SK-N-SH (cell line): ENCODE results near the gene CEP95. TPM values are rescaled to one million over a fixed set of nuclear protein-coding genes. Genes with fewer than 3 reads are reported as not detected.

Experiments used
- CTCF ChIA-PET: fragments of 300-600, 350-600 bp; formaldehyde crosslinking; extraction: SDS; loops from one replicate; lab custom pipeline; 2021; lab: Yijun Ruan, JAX
- POLR2A ChIA-PET: fragments of 350-600 bp; sonication (Branson Sonifier 250); formaldehyde crosslinking; extraction: SDS; loops from one replicate; lab custom pipeline; 2020; ENCODE audit warnings: antibody characterized with exemption, inconsistent platforms; lab: Yijun Ruan, JAX
- DNase-seq: peaks from one replicate; pipeline ENCODE4 v3.0.0; 2012
- H2AFZ ChIP-seq: fragments of 200-600 bp; sonication (generic); 2 replicates; pipeline ENCODE4 v1.8.1; 2016; ENCODE audit warnings: antibody characterized with exemption, mild to moderate bottlenecking, low read depth
- H3F3A ChIP-seq: fragments of 200-600 bp; sonication (generic); replicated peaks from 2 replicates; pipeline ENCODE3; 2016; ENCODE audit warnings: antibody characterized with exemption, mild to moderate bottlenecking; ENCODE audit not compliant: insufficient read depth
- H3K27ac ChIP-seq, 2 experiments: fragments of 200-500 bp in 1 of 2; fragments of 200-600 bp in 1 of 2; sonication (Bioruptor generic) in 1 of 2; sonication (generic), shearing (Covaris generic) in 1 of 2; 2 replicates each; pipeline versions ENCODE4 v1.5.1 to v1.6.1; 2014 to 2016; ENCODE audit warnings: low read depth in 2 of 2, inconsistent platforms in 1 of 2, low read length in 1 of 2, mild to moderate bottlenecking in 1 of 2, mixed read lengths in 1 of 2
- H3K27me3 ChIP-seq: fragments of 200-600 bp; sonication (generic), shearing (Covaris generic); 2 replicates; pipeline ENCODE4 v1.6.1; 2016; ENCODE audit warnings: mixed run types; ENCODE audit not compliant: insufficient read depth
- H3K36me3 ChIP-seq, 2 experiments: fragments of 200-500 bp in 1 of 2; fragments of 200-600 bp in 1 of 2; sonication (Bioruptor generic) in 1 of 2; sonication (generic) in 1 of 2; replicated peaks in 1 of 2; 2 replicates each; pipeline versions ENCODE3 to v1.5.1; 2014 to 2016; ENCODE audit warnings: low read length in 1 of 2, mild to moderate bottlenecking in 1 of 2; ENCODE audit not compliant: insufficient read depth in 2 of 2, control insufficient read depth in 1 of 2
- H3K4me1 ChIP-seq, 2 experiments: fragments of 200-500 bp in 1 of 2; fragments of 200-600 bp in 1 of 2; sonication (Bioruptor generic) in 1 of 2; sonication (generic), shearing (Covaris generic) in 1 of 2; 2 replicates each; pipeline versions ENCODE4 v1.5.1 to v1.6.1; 2014 to 2016; ENCODE audit warnings: low read depth in 1 of 2, low read length in 1 of 2, mixed run types in 1 of 2; ENCODE audit not compliant: insufficient read depth in 2 of 2, control insufficient read depth in 1 of 2
- H3K4me2 ChIP-seq: fragments of 200-600 bp; sonication (generic), shearing (Covaris generic); 2 replicates; pipeline ENCODE4 v1.6.1; 2017; ENCODE audit warnings: mixed run types
- H3K4me3 ChIP-seq, 2 experiments: fragments of 200-500 bp in 1 of 2; fragments of 200-600 bp in 1 of 2; sonication (Bioruptor generic) in 1 of 2; sonication (generic), shearing (Covaris generic) in 1 of 2; 2 replicates each; pipeline versions ENCODE4 v1.5.1 to v1.8.1; 2014 to 2016; ENCODE audit warnings: low read depth in 2 of 2, inconsistent platforms in 1 of 2, low read length in 1 of 2, mild to moderate bottlenecking in 1 of 2, mixed read lengths in 1 of 2, moderate library complexity in 1 of 2
- H3K79me2 ChIP-seq: fragments of 200-600 bp; sonication (generic); 2 replicates; pipeline ENCODE4 v1.8.1; 2017; ENCODE audit warnings: mild to moderate bottlenecking; ENCODE audit not compliant: insufficient read depth
- H3K9ac ChIP-seq: fragments of 200-600 bp; sonication (generic); 2 replicates; pipeline ENCODE4 v1.6.1; 2017; ENCODE audit warnings: mixed run types
- H3K9me2 ChIP-seq: fragments of 200-600 bp; sonication (generic); 2 replicates; pipeline ENCODE4 v1.6.1; 2017; ENCODE audit warnings: mixed run types
- H3K9me3 ChIP-seq: fragments of 200-600 bp; sonication (generic); 2 replicates; pipeline ENCODE4 v1.6.1; 2017; ENCODE audit warnings: mixed run types, mild to moderate bottlenecking, moderate library complexity
- H4K20me1 ChIP-seq: fragments of 200-600 bp; sonication (generic); 2 replicates; pipeline ENCODE4 v1.6.1; 2017; ENCODE audit warnings: mild to moderate bottlenecking, mixed run types; ENCODE audit not compliant: insufficient read depth
- CHD2 ChIP-seq: fragments of 150-350 bp; IDR thresholded peaks from 2 replicates; pipeline ENCODE4 v1.6.1; 2018; ENCODE audit warnings: low read length; ENCODE audit not compliant: partially characterized antibody
- EP300 ChIP-seq, 2 experiments: IDR thresholded peaks; 2 replicates each; pipeline versions ENCODE4 v1.4.0 to v1.6.1; 2012; ENCODE audit warnings: borderline replicate concordance in 1 of 2, low read depth in 1 of 2, low read length in 1 of 2
- EZH2phosphoT487 ChIP-seq: fragments of 200-600 bp; sonication (generic); IDR thresholded peaks from 2 replicates; pipeline ENCODE4 v1.6.1; 2017; ENCODE audit warnings: low read depth, mixed run types, mild to moderate bottlenecking, antibody characterized with exemption, moderate library complexity, borderline replicate concordance
- FOSL2 ChIP-seq: IDR thresholded peaks from 2 replicates; pipeline ENCODE4 v1.4.0; 2012; ENCODE audit warnings: low read depth, mild to moderate bottlenecking, moderate library complexity, borderline replicate concordance
- MEF2A ChIP-seq: IDR thresholded peaks from 2 replicates; pipeline ENCODE4 v1.4.0; 2012; ENCODE audit warnings: low read depth, borderline replicate concordance
- MXI1 ChIP-seq: IDR thresholded peaks from 2 replicates; pipeline ENCODE4 v1.6.1; 2012; ENCODE audit warnings: mild to moderate bottlenecking, low read depth, low read length, improper control_type of control experiment
- NFIC ChIP-seq: IDR thresholded peaks from 2 replicates; pipeline ENCODE4 v1.4.0; 2012; ENCODE audit warnings: borderline replicate concordance
- RAD21 ChIP-seq: IDR thresholded peaks from 2 replicates; pipeline ENCODE4 v1.6.1; 2012; ENCODE audit warnings: mild to moderate bottlenecking, low read length
- RFX5 ChIP-seq: IDR thresholded peaks from 2 replicates; pipeline ENCODE4 v1.6.1; 2012; ENCODE audit warnings: mild to moderate bottlenecking, improper control_type of control experiment, low read length
- SIN3A ChIP-seq: IDR thresholded peaks from 2 replicates; pipeline ENCODE4 v1.6.1; 2012; ENCODE audit warnings: low read depth, mild to moderate bottlenecking, low read length, moderate library complexity, borderline replicate concordance
- SMC3 ChIP-seq: IDR thresholded peaks from 2 replicates; pipeline ENCODE4 v1.6.1; 2012; ENCODE audit warnings: low read depth, low read length, improper control_type of control experiment
- YY1 ChIP-seq: IDR thresholded peaks from 2 replicates; pipeline ENCODE4 v1.4.0; 2012; ENCODE audit warnings: low read depth, mild to moderate bottlenecking
- WGBS: methylation state at CpG from one replicate; pipeline ENCODE4 v1.1.6; 2017; ENCODE audit warnings: low lambda C conversion rate; 5-methylcytosine and 5-hydroxymethylcytosine counted together
- polyA plus RNA-seq, 3 experiments: library from polyadenylated mRNA; depleted of rRNA; stranded (reverse); fragments of >200 nt; gene quantifications; 2 replicates each; pipeline ENCODE4 v1.2.3, GENCODE V29; 2012
- TF ChIP-seq, protein P1 (sequence below): IDR thresholded peaks from 2 replicates; pipeline ENCODE4 v1.4.0; 2012; ENCODE audit warnings: low read depth, borderline replicate concordance
- TF ChIP-seq, protein P2 (sequence below): IDR thresholded peaks from 2 replicates; pipeline ENCODE4 v1.4.0; 2012; ENCODE audit warnings: low read depth, borderline replicate concordance
- TF ChIP-seq, protein P3 (sequence below): fragments of 150-350 bp; IDR thresholded peaks from 2 replicates; pipeline ENCODE4 v1.6.1; 2016; ENCODE audit warnings: mild to moderate bottlenecking, low read depth, low read length
- TF ChIP-seq, protein P4 (sequence below): IDR thresholded peaks from 2 replicates; pipeline ENCODE4 v1.4.0; 2012; ENCODE audit warnings: low read depth

The CEP95 gene
- polyA plus RNA-seq, 1 of the 3 experiments (the other 2 are of a cell fraction) = 30.8 TPM

DNA sequence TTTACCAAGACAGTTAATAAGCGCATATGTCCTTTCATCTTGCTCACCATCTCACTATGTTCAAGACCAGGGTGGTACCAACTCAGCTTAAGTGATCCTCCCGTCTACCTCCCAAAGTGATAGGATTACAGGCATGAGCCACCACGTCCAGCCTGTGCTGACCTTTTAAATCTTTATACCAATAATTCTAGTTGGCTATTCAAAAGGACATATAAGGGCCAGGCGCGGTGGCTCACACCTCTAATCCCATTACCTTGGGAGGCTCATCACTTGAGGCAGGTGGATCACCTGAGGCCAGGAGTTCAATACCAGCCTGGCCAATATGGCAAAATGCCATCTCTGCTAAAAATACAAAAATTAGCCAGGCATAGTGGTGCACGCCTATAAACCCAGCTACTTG, 2.4 kb downstream of the CEP95 start:
- peaks cover 17% of the 10 kb centered on the region for H3F3A ChIP-seq
- no peak overlapping the region for H3K9ac ChIP-seq
- no peaks in the 10 kb centered on the region for H3K27me3 ChIP-seq
- peaks cover 65 to 67% of the 10 kb centered on the region in 2 experiments for H3K36me3 ChIP-seq
- H3K79me2 ChIP-seq = peaks cover 93% of the 10 kb centered on the region
- DNase-seq = no peak
- peaks cover 43% of the 10 kb centered on the region for H4K20me1 ChIP-seq
- no peak overlapping the region for H3K27ac ChIP-seq
- H3K4me2 ChIP-seq = peak overlapping the region; percentile 20; the same call in 1 of the 2 replicates
- no peaks in the 10 kb centered on the region for H3K9me3 ChIP-seq
- 94% methylated on average over 6 of the region's 6 CpGs for WGBS
- peaks cover 8 to 11% of the 10 kb centered on the region in 2 experiments; a peak in 2 of 4 replicates for H3K4me1 ChIP-seq
- CTCF ChIA-PET = interaction anchor here (1.6 to 1.8 kb wide), 2 partner anchors 11 to 44 kb away, joined by 3 to 9 read pairs; partner anchors contain the start of gene POLG2
- H3K9me2 ChIP-seq = no peaks in the 10 kb centered on the region
- H3K4me3 ChIP-seq = no peak overlapping the region
- POLR2A ChIA-PET = no interaction called here
- no peak overlapping the region for H2AFZ ChIP-seq
- TF ChIP-seq SMC3 (no peak), FOSL2 (no peak), RFX5 (no peak), MEF2A (no peak), MXI1 (no peak), RAD21 (no peak), EZH2phosphoT487 (no peak), SIN3A (no peak)
- TF ChIP-seq, protein P1, sequence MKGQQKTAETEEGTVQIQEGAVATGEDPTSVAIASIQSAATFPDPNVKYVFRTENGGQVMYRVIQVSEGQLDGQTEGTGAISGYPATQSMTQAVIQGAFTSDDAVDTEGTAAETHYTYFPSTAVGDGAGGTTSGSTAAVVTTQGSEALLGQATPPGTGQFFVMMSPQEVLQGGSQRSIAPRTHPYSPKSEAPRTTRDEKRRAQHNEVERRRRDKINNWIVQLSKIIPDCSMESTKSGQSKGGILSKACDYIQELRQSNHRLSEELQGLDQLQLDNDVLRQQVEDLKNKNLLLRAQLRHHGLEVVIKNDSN = no peak
- TF ChIP-seq, protein P2, sequence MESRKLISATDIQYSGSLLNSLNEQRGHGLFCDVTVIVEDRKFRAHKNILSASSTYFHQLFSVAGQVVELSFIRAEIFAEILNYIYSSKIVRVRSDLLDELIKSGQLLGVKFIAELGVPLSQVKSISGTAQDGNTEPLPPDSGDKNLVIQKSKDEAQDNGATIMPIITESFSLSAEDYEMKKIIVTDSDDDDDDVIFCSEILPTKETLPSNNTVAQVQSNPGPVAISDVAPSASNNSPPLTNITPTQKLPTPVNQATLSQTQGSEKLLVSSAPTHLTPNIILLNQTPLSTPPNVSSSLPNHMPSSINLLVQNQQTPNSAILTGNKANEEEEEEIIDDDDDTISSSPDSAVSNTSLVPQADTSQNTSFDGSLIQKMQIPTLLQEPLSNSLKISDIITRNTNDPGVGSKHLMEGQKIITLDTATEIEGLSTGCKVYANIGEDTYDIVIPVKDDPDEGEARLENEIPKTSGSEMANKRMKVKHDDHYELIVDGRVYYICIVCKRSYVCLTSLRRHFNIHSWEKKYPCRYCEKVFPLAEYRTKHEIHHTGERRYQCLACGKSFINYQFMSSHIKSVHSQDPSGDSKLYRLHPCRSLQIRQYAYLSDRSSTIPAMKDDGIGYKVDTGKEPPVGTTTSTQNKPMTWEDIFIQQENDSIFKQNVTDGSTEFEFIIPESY = no peak

DNA sequence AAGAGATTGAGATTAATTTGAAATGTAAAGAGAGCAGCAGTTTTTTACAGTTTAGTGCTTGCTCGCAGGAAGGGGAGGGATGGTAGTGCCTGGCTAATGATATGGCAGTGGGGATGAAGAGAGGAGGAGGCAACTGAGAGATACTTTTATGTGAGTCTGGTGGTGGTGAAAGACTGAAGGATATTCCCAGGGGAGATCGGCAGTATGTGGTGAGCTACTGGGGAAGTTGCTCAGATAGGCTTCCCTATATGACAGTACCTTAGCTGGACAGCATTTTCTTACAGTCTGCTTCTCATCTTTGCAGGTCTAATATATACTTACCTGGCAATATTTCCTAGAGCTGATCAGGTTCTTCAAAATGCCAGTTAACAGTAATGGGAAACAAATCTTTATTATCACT, 8.6 kb downstream of the CEP95 start:
- Histone ChIP-seq H4K20me1 (peaks cover 4% of the 10 kb centered on the region), H3K9me2 (no peaks in the 10 kb centered on the region), H3K9me3 (no peaks in the 10 kb centered on the region), H3K9ac (no peak overlapping the region), H3F3A (peaks cover 9% of the 10 kb centered on the region), H3K79me2 (peaks cover 67% of the 10 kb centered on the region), H3K4me3 (no peak overlapping the region), H3K4me2 (no peak overlapping the region), H3K27me3 (no peaks in the 10 kb centered on the region), H3K36me3 (peaks cover 93 to 96% of the 10 kb centered on the region in 2 experiments), H3K4me1 (no peaks in the 10 kb centered on the region; a peak in 1 of 4 replicates), H2AFZ (no peak overlapping the region), H3K27ac (no peak overlapping the region)
- no peak for DNase-seq
- ChIA-PET CTCF (interaction anchor here (1.0 to 1.7 kb wide), 6 partner anchors 8 to 96 kb away, joined by 3 to 10 read pairs (median 6); partner anchors contain the start of gene CEP95), POLR2A (interaction anchor here (2.0 to 2.4 kb wide), 2 partner anchors 9 to 19 kb away, joined by 5 to 18 read pairs; partner anchors contain the start of genes CEP95, DDX5 and POLG2)
- WGBS = 99% methylated on average over 2 of the region's 2 CpGs
- TF ChIP-seq, protein P3, sequence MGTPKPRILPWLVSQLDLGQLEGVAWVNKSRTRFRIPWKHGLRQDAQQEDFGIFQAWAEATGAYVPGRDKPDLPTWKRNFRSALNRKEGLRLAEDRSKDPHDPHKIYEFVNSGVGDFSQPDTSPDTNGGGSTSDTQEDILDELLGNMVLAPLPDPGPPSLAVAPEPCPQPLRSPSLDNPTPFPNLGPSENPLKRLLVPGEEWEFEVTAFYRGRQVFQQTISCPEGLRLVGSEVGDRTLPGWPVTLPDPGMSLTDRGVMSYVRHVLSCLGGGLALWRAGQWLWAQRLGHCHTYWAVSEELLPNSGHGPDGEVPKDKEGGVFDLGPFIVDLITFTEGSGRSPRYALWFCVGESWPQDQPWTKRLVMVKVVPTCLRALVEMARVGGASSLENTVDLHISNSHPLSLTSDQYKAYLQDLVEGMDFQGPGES = no peak
- TF ChIP-seq CHD2 = no peak
- no peak for TF ChIP-seq NFIC
- TF ChIP-seq EZH2phosphoT487 = no peak
- no peak for TF ChIP-seq EP300 (IDR thresholded peaks at IDR 0.05; ENCODE audit: borderline replicate concordance in 1 of 2, low read depth in 1 of 2, low read length in 1 of 2)
- TF ChIP-seq, protein P4, sequence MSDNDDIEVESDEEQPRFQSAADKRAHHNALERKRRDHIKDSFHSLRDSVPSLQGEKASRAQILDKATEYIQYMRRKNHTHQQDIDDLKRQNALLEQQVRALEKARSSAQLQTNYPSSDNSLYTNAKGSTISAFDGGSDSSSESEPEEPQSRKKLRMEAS = no peak
- TF ChIP-seq YY1 = no peak
